Ovary (tissue), 3 donors: Measurements from ENCODE around the gene UBE3D.
"Not testable (repeated sequence)": the region's sequence is repeated elsewhere in the genome, so short reads cannot be mapped to it uniquely, and the experiment has no call there.

Source experiments
- EP300 ChIP-seq: sonication (generic); formaldehyde crosslinking; IDR thresholded peaks from one replicate; pipeline ENCODE4 v1.6.1; 2017; ENCODE audit warnings: antibody characterized with exemption
- POLR2A ChIP-seq: fragments of 450-650 bp; IDR thresholded peaks from one replicate; pipeline ENCODE4 v1.6.1; 2017; ENCODE audit warnings: antibody characterized with exemption, mild to moderate bottlenecking, moderate library complexity
- TF ChIP-seq, protein P1 (sequence below), 3 donors: fragments of 450-650 bp in 2 of 3; fragments of 200-600 bp in 1 of 3; IDR thresholded peaks; one replicate each; pipeline versions ENCODE4 v1.5.1 to v1.8.0; 2016 to 2022; ENCODE audit warnings: antibody characterized with exemption in 3 of 3, mild to moderate bottlenecking in 1 of 3
- donor health status: DM: no; HTN: no; CAD: no.

DNA sequence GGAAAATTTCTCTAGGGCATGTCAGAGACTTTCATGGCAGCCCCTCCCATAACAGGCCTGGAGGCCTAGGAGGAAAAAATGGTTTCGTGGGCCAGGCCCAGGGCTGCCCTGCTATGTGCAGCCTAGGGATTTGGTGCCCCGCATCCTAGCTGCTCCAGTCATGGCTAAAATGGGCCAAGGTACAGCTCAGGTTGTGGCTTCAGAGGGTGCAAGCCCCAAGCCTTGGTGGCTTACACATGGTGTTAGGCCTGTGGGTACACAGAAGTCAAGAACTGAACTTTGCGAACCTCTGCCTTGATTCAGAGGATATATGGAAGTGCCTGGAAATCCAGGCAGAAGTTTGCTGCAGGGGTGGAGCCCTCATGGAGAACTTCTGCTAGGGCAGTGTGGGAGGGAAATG lies 134.7 kb downstream of the UBE3D start:
- not testable (repeated sequence) for TF ChIP-seq POLR2A, EP300
- TF ChIP-seq, protein P1, sequence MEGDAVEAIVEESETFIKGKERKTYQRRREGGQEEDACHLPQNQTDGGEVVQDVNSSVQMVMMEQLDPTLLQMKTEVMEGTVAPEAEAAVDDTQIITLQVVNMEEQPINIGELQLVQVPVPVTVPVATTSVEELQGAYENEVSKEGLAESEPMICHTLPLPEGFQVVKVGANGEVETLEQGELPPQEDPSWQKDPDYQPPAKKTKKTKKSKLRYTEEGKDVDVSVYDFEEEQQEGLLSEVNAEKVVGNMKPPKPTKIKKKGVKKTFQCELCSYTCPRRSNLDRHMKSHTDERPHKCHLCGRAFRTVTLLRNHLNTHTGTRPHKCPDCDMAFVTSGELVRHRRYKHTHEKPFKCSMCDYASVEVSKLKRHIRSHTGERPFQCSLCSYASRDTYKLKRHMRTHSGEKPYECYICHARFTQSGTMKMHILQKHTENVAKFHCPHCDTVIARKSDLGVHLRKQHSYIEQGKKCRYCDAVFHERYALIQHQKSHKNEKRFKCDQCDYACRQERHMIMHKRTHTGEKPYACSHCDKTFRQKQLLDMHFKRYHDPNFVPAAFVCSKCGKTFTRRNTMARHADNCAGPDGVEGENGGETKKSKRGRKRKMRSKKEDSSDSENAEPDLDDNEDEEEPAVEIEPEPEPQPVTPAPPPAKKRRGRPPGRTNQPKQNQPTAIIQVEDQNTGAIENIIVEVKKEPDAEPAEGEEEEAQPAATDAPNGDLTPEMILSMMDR (IDR thresholded peaks at IDR 0.05): not testable (repeated sequence)
